Stimulated activated CD8-positive, alpha-beta memory T cell treated with anti-CD3 and anti-CD28 coated beads, Interleukin-4, amount 100 ng/mL, for 24 hours (primary cell): ENCODE measurements around the gene KLHDC8A.
"Not testable (repeated sequence)": the region's sequence is repeated elsewhere in the genome, so short reads cannot be mapped to it uniquely, and the experiment has no call there.

Source experiments
- DNase-seq: peaks from one replicate; pipeline ENCODE4 v3.0.0-alpha.2; 2020; ENCODE audit warnings: low read depth

Gene KLHDC8A

GRCh38 chr1:205356440-205357139, at the start of gene KLHDC8A:
TSS of gene KLHDC8A (minus strand) at chr1:205356922. CDS start at chr1:205343604, 13,318 bp downstream.
- no peak for DNase-seq

- not testable (repeated sequence) for DNase-seq
Observed at GRCh38 chr1:205406252-205406651, 49.5 kb upstream of the KLHDC8A start.

- not testable (repeated sequence) for DNase-seq
Observed at GRCh38 chr1:205404484-205404883, 47.8 kb upstream of the KLHDC8A start.

- DNase-seq = no peak
Observed at GRCh38 chr1:205398586-205398985, 41.9 kb upstream of the KLHDC8A start.

- no peak for DNase-seq
Observed at GRCh38 chr1:205396967-205397616, 40.4 kb upstream of the KLHDC8A start.

- no peak for DNase-seq
Observed at GRCh38 chr1:205395616-205396015, 38.9 kb upstream of the KLHDC8A start.

- no peak for DNase-seq
Observed at GRCh38 chr1:205392650-205393049, 35.9 kb upstream of the KLHDC8A start.

- no peak for DNase-seq
Observed at GRCh38 chr1:205391386-205391785, 34.7 kb upstream of the KLHDC8A start.

GRCh38 chr1:205387845-205388244, 31.1 kb upstream of the KLHDC8A start:
- no peak for DNase-seq

GRCh38 chr1:205382990-205383389, 26.3 kb upstream of the KLHDC8A start:
- DNase-seq = not testable (repeated sequence)

GRCh38 chr1:205382561-205382960, 25.8 kb upstream of the KLHDC8A start:
- DNase-seq = no peak

GRCh38 chr1:205381305-205381704, 24.6 kb upstream of the KLHDC8A start:
- no peak for DNase-seq

- DNase-seq = no peak
Observed at GRCh38 chr1:205380882-205381281, 24.2 kb upstream of the KLHDC8A start.

- DNase-seq = no peak
Observed at GRCh38 chr1:205379056-205379455, 22.3 kb upstream of the KLHDC8A start.

- no peak for DNase-seq
Observed at GRCh38 chr1:205377355-205377754, 20.6 kb upstream of the KLHDC8A start.

- no peak for DNase-seq
Observed at GRCh38 chr1:205376739-205377138, 20.0 kb upstream of the KLHDC8A start.

- no peak for DNase-seq
Observed at GRCh38 chr1:205375835-205376545, 19.3 kb upstream of the KLHDC8A start.

GRCh38 chr1:205374210-205375078, 17.7 kb upstream of the KLHDC8A start:
- DNase-seq = no peak

- DNase-seq = no peak
Observed at GRCh38 chr1:205373798-205374175, 17.1 kb upstream of the KLHDC8A start.

GRCh38 chr1:205373022-205373797, 16.5 kb upstream of the KLHDC8A start:
- no peak for DNase-seq
